Right renal pelvis (tissue), 4 donors: Measurements from ENCODE around the gene SLX9. TPM values are rescaled to one million over a fixed set of nuclear protein-coding genes. Genes with fewer than 3 reads are reported as not detected.

Experiments used
- DNase-seq, 4 donors: peaks; one replicate each; pipeline ENCODE4 v3.0.0-alpha.2; 2013; ENCODE audit warnings: low read depth in 4 of 4, low spot score in 3 of 4, missing footprints in 1 of 4
- polyA plus RNA-seq, 4 donors: library from polyadenylated mRNA; unstranded; fragments of 120-200 nt; gene quantifications; one replicate each; pipeline ENCODE4 v1.2.1, GENCODE V29; 2013; ENCODE audit not compliant: insufficient read length in 4 of 4

The SLX9 gene
- polyA plus RNA-seq, 4 donors = 13.4 to 27.2 (median 15.0) TPM

DNA sequence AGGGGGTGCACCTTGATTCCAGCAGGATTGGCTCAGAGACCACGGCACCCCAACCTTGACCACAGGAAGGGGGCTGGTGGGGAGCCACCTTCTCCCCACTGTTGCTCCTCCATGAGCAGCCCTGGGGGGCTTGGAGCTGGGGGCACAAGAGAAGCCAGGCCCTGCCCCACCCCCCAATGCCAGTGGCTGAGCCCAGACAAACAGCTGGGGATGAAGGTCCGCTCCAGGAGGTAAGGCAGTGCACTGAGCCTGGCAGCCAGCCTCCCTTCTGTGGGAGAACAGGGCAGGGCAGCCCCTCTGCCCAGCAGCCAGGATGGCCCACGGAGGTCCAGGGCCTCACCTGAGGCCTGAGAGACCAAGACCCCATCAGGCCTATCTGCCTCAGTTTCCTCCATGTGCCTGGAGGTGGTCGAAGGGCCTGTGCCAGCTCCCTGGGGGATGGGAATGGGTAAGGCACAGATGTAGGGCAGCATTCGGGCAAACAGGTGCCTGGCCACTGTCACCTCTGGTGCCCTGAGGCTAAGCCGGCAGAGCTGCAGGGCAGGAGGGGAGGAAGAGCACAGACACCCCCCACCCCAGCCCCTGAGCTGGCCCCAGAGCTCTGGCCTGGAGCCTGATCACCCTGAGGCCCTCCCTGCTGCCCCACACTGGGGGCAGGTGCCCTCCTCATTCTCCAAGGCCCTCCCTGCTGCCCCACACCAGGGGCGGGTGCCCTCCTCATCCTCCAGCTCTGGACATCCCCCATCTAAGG, 26.2 kb upstream of the SLX9 start:
- no peak for DNase-seq

GRCh38 chr21:44914176-44914874, 25.5 kb upstream of the SLX9 start:
- no peak for DNase-seq

DNA sequence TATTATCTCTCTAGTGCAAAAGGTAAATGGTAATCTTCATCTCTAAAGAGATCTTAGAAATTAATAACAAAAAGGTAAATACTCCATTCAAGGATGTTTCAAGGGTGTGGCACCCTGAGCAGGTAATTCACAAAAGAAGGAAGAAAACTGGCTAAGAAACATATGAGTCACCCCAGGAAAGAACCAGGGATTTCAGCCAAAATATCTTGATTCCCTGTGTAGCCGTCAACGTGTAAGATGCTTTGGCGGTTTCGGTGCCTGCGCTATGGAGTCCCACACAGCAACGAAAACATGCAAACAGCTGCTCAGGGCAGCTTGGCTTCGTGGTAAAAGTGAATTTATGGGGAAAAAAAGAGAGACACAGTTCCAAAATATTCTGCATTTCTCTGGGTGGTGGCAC, 22.9 kb upstream of the SLX9 start:
- no peak for DNase-seq

GRCh38 chr21:44917446-44918106, 22.3 kb upstream of the SLX9 start:
- DNase-seq = no peak

GRCh38 chr21:44918107-44918470, 21.7 kb upstream of the SLX9 start:
- no peak for DNase-seq

DNA sequence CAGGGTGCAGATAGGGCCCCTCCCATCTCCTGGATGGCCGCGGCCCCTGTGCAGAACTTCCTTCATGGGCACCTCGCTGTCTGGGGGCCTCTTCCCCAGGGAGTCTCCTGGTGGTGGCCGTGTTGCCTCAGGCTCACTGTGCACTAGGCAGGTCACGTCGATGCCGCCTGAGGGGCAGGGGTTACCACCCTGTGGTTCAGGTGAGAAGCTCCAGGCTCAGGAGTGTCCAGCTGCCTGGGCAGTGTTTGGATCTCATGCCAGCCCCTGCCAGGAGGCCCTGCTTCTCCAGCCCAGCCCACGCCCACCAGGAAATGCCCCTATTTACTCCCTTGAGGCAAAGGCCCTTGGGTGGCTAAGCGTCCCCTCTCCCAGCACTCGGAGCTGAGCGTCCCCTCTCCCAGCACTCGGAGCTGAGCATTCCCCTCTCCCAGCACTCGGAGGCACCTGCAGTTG, 21.2 kb upstream of the SLX9 start:
- no peak for DNase-seq

DNA sequence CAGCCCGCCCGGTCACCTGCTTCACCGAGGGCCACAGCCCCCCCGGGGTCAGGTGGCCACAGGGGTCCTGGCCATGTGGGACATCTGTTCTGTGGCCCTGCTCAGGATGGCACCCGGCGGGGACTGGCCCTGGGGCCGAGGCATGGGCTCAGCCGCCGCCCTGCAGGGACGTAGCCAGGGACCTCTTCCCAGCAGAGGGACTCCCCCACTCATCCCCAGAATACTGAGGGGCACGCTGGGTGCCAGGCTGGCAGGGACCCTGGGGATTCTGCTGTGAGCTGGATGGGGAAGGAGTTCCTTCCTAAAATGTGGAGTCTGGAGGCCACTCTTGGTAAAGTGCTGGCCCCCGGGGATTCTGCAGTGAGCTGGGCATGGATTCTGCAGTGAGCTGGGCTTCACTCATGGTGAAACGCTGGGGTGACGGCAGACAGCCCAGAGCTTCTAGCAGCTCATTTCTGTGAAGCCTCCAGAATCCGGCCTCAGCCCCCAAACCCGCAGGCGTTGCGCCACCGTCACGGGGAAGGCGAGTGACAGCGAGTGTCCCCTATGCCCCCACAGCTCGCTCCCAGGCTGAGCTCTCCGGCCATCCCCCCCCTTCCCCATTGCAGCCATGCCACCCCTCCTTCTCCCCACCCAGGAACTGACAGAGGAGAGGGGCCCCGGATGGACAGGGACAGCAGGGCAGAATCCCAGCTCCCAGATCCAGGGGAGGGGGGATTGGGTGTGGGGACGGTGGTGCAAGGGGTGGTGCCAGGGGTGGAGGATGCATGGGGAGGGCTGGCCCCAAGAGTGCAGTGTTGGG, 20.5 kb upstream of the SLX9 start:
- DNase-seq = no peak

DNA sequence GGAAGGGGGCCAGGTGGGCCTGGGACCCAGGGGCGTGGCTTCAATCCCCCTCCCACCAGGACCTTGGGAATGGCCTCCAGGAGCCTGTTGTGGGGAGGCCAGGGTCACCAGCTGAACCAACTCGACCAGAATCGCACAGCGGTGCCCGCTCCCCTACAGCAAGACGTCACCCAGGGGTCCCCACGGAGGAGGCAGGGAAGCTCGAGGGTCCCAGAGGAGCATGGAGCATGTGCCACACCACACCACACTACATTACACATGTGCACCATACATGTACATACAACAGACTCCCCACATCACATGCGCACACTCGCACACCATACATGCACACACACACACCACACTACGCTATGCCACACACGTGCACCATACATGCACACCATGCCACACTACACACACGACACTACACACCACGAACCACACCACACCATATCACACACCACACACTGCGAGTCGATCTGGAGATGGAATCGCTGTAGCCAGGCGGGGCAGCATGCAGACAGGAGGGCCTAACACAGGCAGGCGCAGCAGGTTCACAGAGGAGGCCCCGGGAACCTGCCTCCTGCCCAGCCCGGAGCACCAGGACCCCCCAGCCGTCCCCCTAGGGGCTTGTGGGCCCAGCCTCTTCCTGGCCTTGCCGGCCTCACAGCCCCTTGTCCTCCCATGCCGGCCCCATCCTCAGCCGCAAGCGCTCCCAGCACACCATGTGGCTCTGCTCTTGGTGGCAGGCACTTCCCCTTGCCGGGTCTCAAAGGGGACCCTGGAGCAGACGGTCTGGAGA, 19.7 kb upstream of the SLX9 start:
- no peak for DNase-seq

DNA sequence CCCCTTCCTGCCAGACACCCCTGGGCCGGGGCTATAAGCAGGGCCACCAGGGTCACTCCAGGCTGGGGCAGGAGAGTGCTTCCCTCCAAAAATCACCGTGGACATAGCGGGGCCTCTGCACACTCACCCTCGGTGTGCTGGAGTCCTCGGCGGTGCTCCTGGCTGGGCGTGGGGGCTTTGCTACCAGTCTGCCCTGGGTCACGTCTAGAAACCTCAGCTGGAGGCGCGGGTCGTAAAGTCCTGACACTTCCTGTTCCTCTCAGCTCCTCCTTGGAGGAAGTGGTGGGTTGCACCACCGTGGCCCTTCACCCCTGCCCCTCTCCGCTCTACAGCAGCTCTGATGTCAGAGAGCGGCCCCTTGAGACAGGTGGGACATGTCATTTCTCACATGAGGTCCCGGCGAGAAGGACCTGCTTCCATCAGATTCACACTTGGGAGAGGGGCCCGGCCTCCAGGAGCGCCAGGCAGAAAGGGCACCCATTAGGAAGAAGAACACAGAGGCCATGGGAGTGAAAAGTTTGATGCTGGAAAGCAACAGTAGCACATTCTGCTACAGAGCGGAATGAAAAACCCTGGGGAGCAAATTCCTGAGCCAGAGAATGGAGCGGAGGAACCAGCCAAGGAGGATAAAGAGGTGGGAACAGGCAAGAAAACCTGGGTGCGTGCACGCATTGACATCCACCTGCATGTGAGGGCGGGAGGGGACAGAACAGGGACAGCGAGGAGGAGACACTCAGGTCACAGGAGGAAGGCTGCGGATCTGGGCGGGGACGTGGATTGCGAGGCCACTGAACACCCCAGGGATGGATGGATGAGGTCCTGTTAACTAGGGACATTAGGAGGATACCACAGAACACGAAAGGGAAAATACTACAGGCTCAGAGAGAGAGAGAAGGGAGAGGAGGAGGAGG, 18.9 kb upstream of the SLX9 start, which contains the start of gene ITGB2:
TSS of gene ITGB2 (minus strand) at position 206 of the 911 bp plus-strand sequence. CDS start 10,117 bp downstream, outside the sequence.
- DNase-seq = no peak

DNA sequence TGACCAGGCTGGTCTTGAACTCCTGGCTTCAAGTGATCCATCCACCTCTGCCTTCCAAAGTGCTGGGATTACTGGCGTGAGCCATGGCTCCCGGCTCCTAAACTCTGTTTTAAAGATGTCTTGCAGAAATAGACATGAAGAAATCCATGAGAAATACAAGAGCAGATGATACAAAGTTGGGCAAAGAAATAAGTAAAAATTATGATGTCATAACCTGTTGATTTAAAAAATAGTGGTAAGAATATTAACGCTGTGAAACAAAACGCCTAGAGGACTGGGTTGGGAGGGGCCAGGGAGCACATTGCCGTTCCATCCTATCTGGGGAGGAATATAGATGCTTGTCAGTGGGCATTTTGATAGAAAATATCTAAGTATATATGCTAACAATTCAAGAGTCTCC, 17.9 kb upstream of the SLX9 start:
- DNase-seq = no peak

- DNase-seq = no peak
These were observed 16.2 kb upstream of the SLX9 start for GRCh38 chr21:44923480-44924084.

- DNase-seq = no peak
These were observed 15.0 kb upstream of the SLX9 start for GRCh38 chr21:44924606-44925377.

- DNase-seq = no peak
These were observed 14.5 kb upstream of the SLX9 start for GRCh38 chr21:44925378-44925755.

DNA sequence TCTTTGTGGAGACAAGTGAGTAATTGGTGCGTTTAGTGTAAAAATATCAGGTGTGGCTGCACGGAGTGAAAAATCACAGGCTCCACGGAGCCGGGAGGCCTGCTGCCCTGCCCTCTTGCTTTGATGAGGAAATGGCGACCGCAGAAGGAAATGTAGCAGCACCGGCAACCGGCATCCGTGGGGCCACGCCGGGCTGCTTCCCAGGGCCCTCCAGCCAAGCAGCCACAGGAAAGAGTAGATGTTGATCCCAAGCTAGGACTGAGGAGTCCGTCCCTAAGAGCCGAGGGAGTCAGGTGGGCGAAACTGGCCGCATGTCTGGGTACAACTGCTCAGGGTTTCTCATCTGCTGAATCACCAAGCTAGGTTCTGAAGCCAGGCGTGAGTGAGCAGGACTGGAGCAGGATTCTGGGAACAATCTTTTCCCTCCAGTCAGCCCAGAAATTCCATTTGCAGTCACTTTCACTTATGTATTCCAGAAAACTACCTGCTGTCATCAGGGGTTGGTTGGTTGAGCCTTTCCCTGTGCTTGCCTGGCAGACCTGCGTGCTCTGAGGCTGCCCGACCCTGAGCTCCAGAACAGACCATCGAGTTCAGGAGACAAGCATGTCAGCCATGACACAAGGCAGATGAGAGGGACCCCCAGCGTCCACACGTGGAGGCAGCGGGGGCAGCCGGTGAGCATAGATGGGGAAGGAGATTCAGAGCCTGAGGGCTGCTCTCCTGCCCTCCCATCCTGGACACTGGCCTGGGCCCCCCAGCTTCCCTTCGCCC, 13.3 kb upstream of the SLX9 start:
- no peak for DNase-seq

- no peak for DNase-seq
These were observed 12.6 kb upstream of the SLX9 start for GRCh38 chr21:44927259-44927586.

DNA sequence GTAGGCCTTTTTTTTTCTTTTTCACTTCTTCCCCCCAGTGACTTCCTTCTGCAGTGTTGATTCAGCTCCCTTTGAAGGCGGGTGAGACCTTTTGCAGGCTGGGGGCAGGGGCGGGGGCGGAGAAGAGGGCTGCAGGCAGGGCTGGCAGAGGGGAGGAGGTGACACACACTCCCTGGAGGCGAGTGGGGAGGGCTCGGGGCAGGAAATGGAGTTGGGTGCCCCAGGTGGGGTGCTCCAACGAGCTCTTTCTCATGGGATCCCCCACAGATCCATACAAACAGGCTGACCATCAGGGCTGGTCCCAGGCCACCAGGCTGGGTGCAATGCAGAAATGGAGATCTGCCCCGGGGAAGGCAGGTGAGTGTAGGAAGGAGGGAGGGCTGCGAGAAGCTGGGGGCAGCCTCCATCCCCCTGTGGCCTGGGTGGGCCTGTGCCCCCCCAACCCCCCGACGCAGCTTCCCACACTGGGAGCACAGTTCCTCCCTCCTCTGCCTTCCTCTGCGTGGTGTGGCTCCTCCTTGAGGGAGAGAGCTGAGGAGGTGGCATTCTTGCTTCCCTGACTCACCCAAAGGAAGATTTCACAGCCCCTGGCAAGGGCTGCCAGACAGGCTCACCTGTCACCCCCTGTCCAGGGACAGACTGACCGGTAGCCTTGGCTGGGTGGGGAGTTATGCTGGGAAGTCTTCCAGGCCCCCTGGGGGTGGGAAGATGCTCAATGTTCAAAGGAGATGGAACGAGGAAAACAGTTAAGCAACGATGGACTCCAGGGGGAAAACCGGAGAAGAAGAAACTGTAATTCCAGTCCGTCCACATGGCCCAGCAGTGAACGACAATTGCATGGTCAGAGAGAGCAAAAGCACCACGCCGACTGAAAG, 12.0 kb upstream of the SLX9 start:
- no peak for DNase-seq
